ENCODE data around the gene ITGAX. TPM values are rescaled to one million over a fixed set of nuclear protein-coding genes. Genes with fewer than 3 reads are reported as not detected.

ITGAX gene
- total RNA-seq, 1 donor: 0.36 TPM

- Histone ChIP-seq H3K4me2 (ENCODE audit: insufficient read depth, low read length) (no peak overlapping the region), H3K79me2 (ENCODE audit: insufficient read depth, low read length) (no peaks in the 10 kb centered on the region), H3K4me3 (ENCODE audit: insufficient read depth, low read length) (no peak overlapping the region), H3K27me3 (ENCODE audit: insufficient read depth, low read length) (peaks cover 11% of the 10 kb centered on the region), H3K4me1 (ENCODE audit: insufficient read depth, low read length) (no peaks in the 10 kb centered on the region), H3K27ac (ENCODE audit: low read depth, low read length) (no peak overlapping the region), H3K36me3 (ENCODE audit: insufficient read depth, low read length) (no peaks in the 10 kb centered on the region), H3K9me3 (ENCODE audit: low read depth, low read length) (no peaks in the 10 kb centered on the region), H4K20me1 (ENCODE audit: insufficient read depth, low read length) (no peaks in the 10 kb centered on the region), H2AFZ (ENCODE audit: low read length) (no peak overlapping the region)
- no peak for TF ChIP-seq CTCF (IDR thresholded peaks at IDR 0.05; ENCODE audit: extremely low read depth, low read depth, low read length)
- DNase-seq (ENCODE audit: insufficient read length, low spot score, missing footprints): no peak
Measured at GRCh38 chr16:31429314-31429713, 74.3 kb downstream of the ITGAX start.

- Histone ChIP-seq H4K20me1 (ENCODE audit: insufficient read depth, low read length) (no peaks in the 10 kb centered on the region), H3K4me3 (ENCODE audit: insufficient read depth, low read length) (no peak overlapping the region), H3K79me2 (ENCODE audit: insufficient read depth, low read length) (no peaks in the 10 kb centered on the region), H3K27ac (ENCODE audit: low read depth, low read length) (no peak overlapping the region), H3K36me3 (ENCODE audit: insufficient read depth, low read length) (no peaks in the 10 kb centered on the region), H3K4me2 (ENCODE audit: insufficient read depth, low read length) (no peak overlapping the region), H3K4me1 (ENCODE audit: insufficient read depth, low read length) (no peaks in the 10 kb centered on the region), H3K27me3 (ENCODE audit: insufficient read depth, low read length) (peaks cover 11% of the 10 kb centered on the region), H2AFZ (ENCODE audit: low read length) (no peak overlapping the region), H3K9me3 (ENCODE audit: low read depth, low read length) (no peaks in the 10 kb centered on the region)
- DNase-seq (ENCODE audit: insufficient read length, low spot score, missing footprints): no peak
- TF ChIP-seq CTCF (IDR thresholded peaks at IDR 0.05; ENCODE audit: extremely low read depth, low read depth, low read length): no peak
Measured at GRCh38 chr16:31429796-31430195, 74.8 kb downstream of the ITGAX start.

- Histone ChIP-seq H3K27ac (ENCODE audit: low read depth, low read length) (no peak overlapping the region), H3K27me3 (ENCODE audit: insufficient read depth, low read length) (peaks cover 11% of the 10 kb centered on the region), H2AFZ (ENCODE audit: low read length) (no peak overlapping the region), H4K20me1 (ENCODE audit: insufficient read depth, low read length) (no peaks in the 10 kb centered on the region), H3K9me3 (ENCODE audit: low read depth, low read length) (no peaks in the 10 kb centered on the region), H3K4me3 (ENCODE audit: insufficient read depth, low read length) (no peak overlapping the region), H3K4me2 (ENCODE audit: insufficient read depth, low read length) (no peak overlapping the region), H3K4me1 (ENCODE audit: insufficient read depth, low read length) (no peaks in the 10 kb centered on the region), H3K36me3 (ENCODE audit: insufficient read depth, low read length) (no peaks in the 10 kb centered on the region), H3K79me2 (ENCODE audit: insufficient read depth, low read length) (no peaks in the 10 kb centered on the region)
- no peak for TF ChIP-seq CTCF (IDR thresholded peaks at IDR 0.05; ENCODE audit: extremely low read depth, low read depth, low read length)
- no peak for DNase-seq (ENCODE audit: insufficient read length, low spot score, missing footprints)
Measured at GRCh38 chr16:31430380-31431052, 75.5 kb downstream of the ITGAX start.

Other genes starting within 250 kb of the ITGAX start
- gene BCKDK, start 246.8 kb upstream of the ITGAX start, total RNA-seq: 25.9 and 30.0 TPM in 2 replicates
- gene KAT8, start 237.5 kb upstream of the ITGAX start, total RNA-seq: 31.8 and 35.1 TPM in 2 replicates
- gene PRSS8, start 219.4 kb upstream of the ITGAX start, total RNA-seq: not detected in 2 replicates
- gene PRSS36, start 205.1 kb upstream of the ITGAX start, total RNA-seq: 0.29 TPM in 1 of 2 replicates, not detected in the other
- 24.2 and 30.4 TPM in 2 replicates for gene FUS, start 175.0 kb upstream of the ITGAX start, total RNA-seq
- 53.9 and 61.5 TPM in 2 replicates for gene PYCARD, start 152.4 kb upstream of the ITGAX start, total RNA-seq
- not detected in 2 replicates for gene TRIM72, start 141.1 kb upstream of the ITGAX start, total RNA-seq
- not detected in 2 replicates for gene PYDC1, start 138.0 kb upstream of the ITGAX start, total RNA-seq
- gene ITGAM, start 95.2 kb upstream of the ITGAX start, total RNA-seq: 0.36 TPM in 1 of 2 replicates, not detected in the other
- not detected in 2 replicates for gene ITGAD, start 38.2 kb downstream of the ITGAX start, total RNA-seq
- gene COX6A2, start 73.2 kb downstream of the ITGAX start, total RNA-seq: not detected in 2 replicates
- 1.1 and 1.2 TPM in 2 replicates for gene ZNF843, start 87.6 kb downstream of the ITGAX start, total RNA-seq
- gene ARMC5, start 104.3 kb downstream of the ITGAX start, total RNA-seq: 10.6 and 12.7 TPM in 2 replicates
- 60.1 and 70.4 TPM in 2 replicates for gene TGFB1I1, start 117.0 kb downstream of the ITGAX start, total RNA-seq
- gene SLC5A2, start 127.9 kb downstream of the ITGAX start, total RNA-seq: not detected in 2 replicates
- gene RUSF1, start 153.2 kb downstream of the ITGAX start, total RNA-seq: 48.5 and 53.0 TPM in 2 replicates
- not detected in 2 replicates for gene AHSP, start 172.7 kb downstream of the ITGAX start, total RNA-seq

Measured in osteoblast (primary cell).